Spleen (tissue), 7 donors: ENCODE data around the gene IL17REL.

Source experiments
- POLR2A ChIP-seq, 3 donors: fragments of 450-650 bp; IDR thresholded peaks; one replicate each; pipeline ENCODE4 v1.5.1; 2017; ENCODE audit warnings: antibody characterized with exemption in 3 of 3, mild to moderate bottlenecking in 1 of 3
- POLR2AphosphoS5 ChIP-seq, 3 donors: sonication (generic); formaldehyde crosslinking; IDR thresholded peaks; one replicate each; pipeline ENCODE4 v1.5.1; 2017; ENCODE audit warnings: antibody characterized with exemption in 3 of 3
- TF ChIP-seq, protein P1 (sequence below), 11 experiments: fragments of 200-600 bp in 7 of 11; fragments of 450-650 bp in 4 of 11; sonication (generic) in 4 of 11; IDR thresholded peaks in 8 of 11; conservative IDR thresholded peaks in 3 of 11; 1 replicate in 7 of 11; 2 replicates in 4 of 11; pipeline versions ENCODE4 v1.4.0 to v1.8.0; 2016 to 2021; ENCODE audit warnings: antibody characterized with exemption in 11 of 11, inconsistent platforms in 4 of 11, mild to moderate bottlenecking in 1 of 11
- donor health status: DM: no; HTN: no; CAD: no; lungs with moderate emphysema.
- donor health status: DM: no; HTN: no; CAD: no.
- donor health status: DM: no; HTN: no; CAD: no.

GRCh38 chr22:50001388-50002231 is 11.0 kb downstream of the IL17REL start:
- TF ChIP-seq, protein P1, sequence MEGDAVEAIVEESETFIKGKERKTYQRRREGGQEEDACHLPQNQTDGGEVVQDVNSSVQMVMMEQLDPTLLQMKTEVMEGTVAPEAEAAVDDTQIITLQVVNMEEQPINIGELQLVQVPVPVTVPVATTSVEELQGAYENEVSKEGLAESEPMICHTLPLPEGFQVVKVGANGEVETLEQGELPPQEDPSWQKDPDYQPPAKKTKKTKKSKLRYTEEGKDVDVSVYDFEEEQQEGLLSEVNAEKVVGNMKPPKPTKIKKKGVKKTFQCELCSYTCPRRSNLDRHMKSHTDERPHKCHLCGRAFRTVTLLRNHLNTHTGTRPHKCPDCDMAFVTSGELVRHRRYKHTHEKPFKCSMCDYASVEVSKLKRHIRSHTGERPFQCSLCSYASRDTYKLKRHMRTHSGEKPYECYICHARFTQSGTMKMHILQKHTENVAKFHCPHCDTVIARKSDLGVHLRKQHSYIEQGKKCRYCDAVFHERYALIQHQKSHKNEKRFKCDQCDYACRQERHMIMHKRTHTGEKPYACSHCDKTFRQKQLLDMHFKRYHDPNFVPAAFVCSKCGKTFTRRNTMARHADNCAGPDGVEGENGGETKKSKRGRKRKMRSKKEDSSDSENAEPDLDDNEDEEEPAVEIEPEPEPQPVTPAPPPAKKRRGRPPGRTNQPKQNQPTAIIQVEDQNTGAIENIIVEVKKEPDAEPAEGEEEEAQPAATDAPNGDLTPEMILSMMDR (IDR thresholded peaks at IDR 0.05 in 8 of 11, conservative IDR thresholded peaks at IDR 0.05 in 3 of 11): no peak
- no peak for TF ChIP-seq POLR2AphosphoS5 (IDR thresholded peaks at IDR 0.05)
- TF ChIP-seq POLR2A (IDR thresholded peaks at IDR 0.05): no peak
